ENCODE data around the gene AARS2. TPM values are rescaled to one million over a fixed set of nuclear protein-coding genes. Genes with fewer than 3 reads are reported as not detected.
"Not testable (repeated sequence)": the region's sequence is repeated elsewhere in the genome, so short reads cannot be mapped to it uniquely, and the experiment has no call there.

Gene AARS2
- total RNA-seq, 1 experiment from 2014 or later = 21.7 TPM

GRCh38 chr6:44349904-44350649 lies 36.9 kb upstream of the AARS2 start:
- WGBS (ENCODE audit: extremely low coverage, insufficient read length, low lambda C conversion rate) = no CpG with 5 or more reads among the region's 6 CpGs
- Histone ChIP-seq H3K14ac (ENCODE audit: insufficient read depth, low read length) (no peak overlapping the region), H2BK12ac (ENCODE audit: insufficient read length, low read depth, low read length) (no peak overlapping the region), H3K9ac (ENCODE audit: extremely low read depth, insufficient read length, low read length) (no peak overlapping the region), H3K23me2 (ENCODE audit: insufficient read length, low read depth, low read length, poor library complexity, severe bottlenecking) (no peaks in the 10 kb centered on the region), H3K4me2 (ENCODE audit: insufficient read depth, insufficient read length, low read length) (no peak overlapping the region), H4K5ac (ENCODE audit: insufficient read length, low read depth, low read length) (no peak overlapping the region), H2BK20ac (ENCODE audit: low read depth, low read length, poor library complexity, severe bottlenecking) (no peak overlapping the region), H3K23ac (ENCODE audit: insufficient read length, low read depth, low read length) (no peak overlapping the region), H4K8ac (replicated peaks; ENCODE audit: insufficient read length, low read depth, low read length) (no peak overlapping the region), H3K56ac (ENCODE audit: insufficient read length, low read depth, low read length) (no peak overlapping the region), H3K9me3 (ENCODE audit: control insufficient read depth, low read depth, low read length) (no peaks in the 10 kb centered on the region), H3K18ac (ENCODE audit: insufficient read length, low read depth, low read length) (no peak overlapping the region), H3K4ac (ENCODE audit: low read depth, low read length) (no peak overlapping the region), H2BK5ac (ENCODE audit: insufficient read length, low read length) (no peak overlapping the region), H4K91ac (ENCODE audit: insufficient read length, low read depth, low read length) (no peak overlapping the region), H2BK15ac (ENCODE audit: low read depth, low read length) (no peak overlapping the region), H2BK120ac (ENCODE audit: low read depth, low read length, poor library complexity, severe bottlenecking) (no peak overlapping the region), H2AFZ (ENCODE audit: low read length) (peak overlapping the region; percentile 2), H4K20me1 (ENCODE audit: control insufficient read depth, insufficient read depth, insufficient read length) (no peaks in the 10 kb centered on the region), H3K27ac (ENCODE audit: insufficient read length, low read depth, low read length) (no peak overlapping the region), H3K79me1 (ENCODE audit: insufficient read depth, low read depth, low read length, poor library complexity, severe bottlenecking) (no peaks in the 10 kb centered on the region), H3K4me1 (ENCODE audit: insufficient read depth, low read length) (0 out of 2 replicates have a peak, but pooled peaks cover 6% of the 10 kb centered on the region), H3K27me3 (ENCODE audit: insufficient read depth, low read length) (no peaks in the 10 kb centered on the region), H2AK5ac (ENCODE audit: insufficient read length, low read length) (no peak overlapping the region), H3K79me2 (ENCODE audit: insufficient read depth, low read length) (no peaks in the 10 kb centered on the region), H3T11ph (ENCODE audit: low read length) (no peak overlapping the region)
- H3K9me3 Mint-ChIP-seq = no peaks in the 10 kb centered on the region
- no peaks in the 10 kb centered on the region for H3K36me3 Mint-ChIP-seq (ENCODE audit: insufficient read depth in 1 of 3, low read depth in 3 of 3)
- H3K27me3 Mint-ChIP-seq (ENCODE audit: low read depth) = no peaks in the 10 kb centered on the region; the same call in 1 of the 2 replicates
- H3K4me3 Mint-ChIP-seq = no peak overlapping the region
- DNase-seq = no peak
- H3K4me1 Mint-ChIP-seq = peaks cover 11 to 12% of the 10 kb centered on the region in 2 experiments
- no peak for TF ChIP-seq CTCF (conservative IDR thresholded peaks at IDR 0.05)
- H3K27ac Mint-ChIP-seq = no peak overlapping the region; a peak in 2 of 7 replicates

GRCh38 chr6:44346818-44347217 lies 33.7 kb upstream of the AARS2 start:
- not testable (repeated sequence) for H3K79me2 ChIP-seq (ENCODE audit: insufficient read depth, low read length); H2BK120ac ChIP-seq (ENCODE audit: low read depth, low read length, poor library complexity, severe bottlenecking); H3K18ac ChIP-seq (ENCODE audit: insufficient read length, low read depth, low read length); H3K9me3 Mint-ChIP-seq; H4K20me1 ChIP-seq (ENCODE audit: control insufficient read depth, insufficient read depth, insufficient read length); H3K27ac Mint-ChIP-seq; H3K23ac ChIP-seq (ENCODE audit: insufficient read length, low read depth, low read length); H3K4me3 Mint-ChIP-seq; H3K27me3 ChIP-seq (ENCODE audit: insufficient read depth, low read length); H4K91ac ChIP-seq (ENCODE audit: insufficient read length, low read depth, low read length); H3K79me1 ChIP-seq (ENCODE audit: insufficient read depth, low read depth, low read length, poor library complexity, severe bottlenecking); H2BK5ac ChIP-seq (ENCODE audit: insufficient read length, low read length); H2AK5ac ChIP-seq (ENCODE audit: insufficient read length, low read length); H3K23me2 ChIP-seq (ENCODE audit: insufficient read length, low read depth, low read length, poor library complexity, severe bottlenecking); H3K9me3 ChIP-seq (ENCODE audit: control insufficient read depth, low read depth, low read length); H3K56ac ChIP-seq (ENCODE audit: insufficient read length, low read depth, low read length); DNase-seq; H2BK15ac ChIP-seq (ENCODE audit: low read depth, low read length); H3K4me1 ChIP-seq (ENCODE audit: insufficient read depth, low read length); H3K4ac ChIP-seq (ENCODE audit: low read depth, low read length); H3K4me2 ChIP-seq (ENCODE audit: insufficient read depth, insufficient read length, low read length); H3T11ph ChIP-seq (ENCODE audit: low read length); H3K36me3 Mint-ChIP-seq (ENCODE audit: insufficient read depth in 1 of 3, low read depth in 3 of 3); H2BK12ac ChIP-seq (ENCODE audit: insufficient read length, low read depth, low read length); H2BK20ac ChIP-seq (ENCODE audit: low read depth, low read length, poor library complexity, severe bottlenecking); H3K9ac ChIP-seq (ENCODE audit: extremely low read depth, insufficient read length, low read length); H4K5ac ChIP-seq (ENCODE audit: insufficient read length, low read depth, low read length); H3K14ac ChIP-seq (ENCODE audit: insufficient read depth, low read length); H3K27ac ChIP-seq (ENCODE audit: insufficient read length, low read depth, low read length); H3K27me3 Mint-ChIP-seq (ENCODE audit: low read depth); H2AFZ ChIP-seq (ENCODE audit: low read length); H4K8ac ChIP-seq (replicated peaks; ENCODE audit: insufficient read length, low read depth, low read length)
- peaks cover 11 to 12% of the 10 kb centered on the region in 2 experiments for H3K4me1 Mint-ChIP-seq
- WGBS (ENCODE audit: extremely low coverage, insufficient read length, low lambda C conversion rate) = no CpG with 5 or more reads among the region's 4 CpGs

Data from H9 (cell line).